Mesenchymal stem cell (in vitro differentiated cells and primary cell): ENCODE measurements around the gene MPG.
"Not testable (repeated sequence)": the region's sequence is repeated elsewhere in the genome, so short reads cannot be mapped to it uniquely, and the experiment has no call there.

Source experiments
- DNase-seq: peaks from one replicate; pipeline ENCODE4 v3.0.0-alpha.2; 2013
- H2AFZ ChIP-seq: one replicate; pipeline ENCODE4 v1.6.1; 2013; ENCODE audit warnings: low read depth, mild to moderate bottlenecking, control low read depth, inconsistent platforms, low read length, moderate library complexity
- H2AK5ac ChIP-seq: 2 replicates; pipeline ENCODE4 v1.6.1; 2013; ENCODE audit warnings: low read length, moderate library complexity, mild to moderate bottlenecking, inconsistent platforms; ENCODE audit not compliant: severe bottlenecking
- H2BK120ac ChIP-seq: one replicate; pipeline ENCODE4 v1.6.1; 2013; ENCODE audit warnings: low read depth, mild to moderate bottlenecking, inconsistent platforms, low read length, moderate library complexity
- H2BK12ac ChIP-seq, 2 experiments: one replicate each; pipeline ENCODE4 v1.6.1; 2013; ENCODE audit warnings: inconsistent platforms in 2 of 2, low read length in 2 of 2, mild to moderate bottlenecking in 2 of 2, moderate library complexity in 2 of 2, control low read depth in 1 of 2
- H2BK15ac ChIP-seq: one replicate; pipeline ENCODE4 v1.6.1; 2013; ENCODE audit warnings: mild to moderate bottlenecking, low read depth, inconsistent platforms; ENCODE audit not compliant: poor library complexity, severe bottlenecking
- H2BK5ac ChIP-seq: 2 replicates; pipeline ENCODE4 v1.6.1; 2013; ENCODE audit warnings: low read depth, mild to moderate bottlenecking, low read length, control low read depth, inconsistent platforms; ENCODE audit not compliant: poor library complexity, severe bottlenecking
- H3K14ac ChIP-seq, 2 experiments: one replicate each; pipeline ENCODE4 v1.6.1; 2013; ENCODE audit warnings: inconsistent platforms in 2 of 2, low read length in 2 of 2, control low read depth in 1 of 2, mild to moderate bottlenecking in 1 of 2, moderate library complexity in 1 of 2
- H3K18ac ChIP-seq, 2 experiments: one replicate each; pipeline ENCODE4 v1.6.1; 2013; ENCODE audit warnings: inconsistent platforms in 2 of 2, low read length in 2 of 2, control low read depth in 1 of 2, low read depth in 1 of 2, mild to moderate bottlenecking in 1 of 2
- H3K23ac ChIP-seq, 2 experiments: one replicate each; pipeline ENCODE4 v1.6.1; 2013; ENCODE audit warnings: inconsistent platforms in 2 of 2, low read length in 2 of 2, mild to moderate bottlenecking in 2 of 2, moderate library complexity in 2 of 2, control low read depth in 1 of 2
- H3K27ac ChIP-seq: 2 replicates; pipeline ENCODE4 v1.5.1; 2013; ENCODE audit warnings: mild to moderate bottlenecking, moderate library complexity, low read length, control low read depth, inconsistent platforms; ENCODE audit not compliant: poor library complexity, severe bottlenecking
- H3K27me3 ChIP-seq, 2 experiments: 2 replicates each; pipeline versions ENCODE4 v1.6.1 to v1.7.0; 2013; ENCODE audit warnings: low read length in 2 of 2, mild to moderate bottlenecking in 2 of 2, moderate library complexity in 2 of 2, control low read depth in 1 of 2, inconsistent platforms in 1 of 2; ENCODE audit not compliant: control insufficient read depth in 1 of 2, insufficient read depth in 1 of 2
- H3K36me3 ChIP-seq, 2 experiments: 2 replicates each; pipeline versions ENCODE4 v1.6.1 to v1.7.0; 2013; ENCODE audit warnings: low read length in 2 of 2, control low read depth in 1 of 2, inconsistent platforms in 1 of 2, low read depth in 1 of 2, mild to moderate bottlenecking in 1 of 2; ENCODE audit not compliant: insufficient read depth in 2 of 2, control insufficient read depth in 1 of 2
- H3K4ac ChIP-seq, 2 experiments: one replicate each; pipeline ENCODE4 v1.6.1; 2013; ENCODE audit warnings: inconsistent platforms in 2 of 2, low read length in 2 of 2, mild to moderate bottlenecking in 2 of 2, moderate library complexity in 2 of 2, control low read depth in 1 of 2, low read depth in 1 of 2
- H3K4me1 ChIP-seq: 2 replicates; pipeline ENCODE4 v1.6.1; 2013; ENCODE audit warnings: low read depth, low read length, control low read depth; ENCODE audit not compliant: control insufficient read depth, insufficient read depth
- H3K4me2 ChIP-seq: 2 replicates; pipeline ENCODE4 v1.6.1; 2013; ENCODE audit warnings: low read length, mild to moderate bottlenecking, inconsistent platforms; ENCODE audit not compliant: poor library complexity, severe bottlenecking
- H3K4me3 ChIP-seq, 2 experiments: 2 replicates each; pipeline versions ENCODE4 v1.5.1 to v1.7.0; 2013; ENCODE audit warnings: low read length in 2 of 2, mild to moderate bottlenecking in 2 of 2, control low read depth in 1 of 2, low read depth in 1 of 2; ENCODE audit not compliant: insufficient read depth in 1 of 2
- H3K79me1 ChIP-seq: replicated peaks from 2 replicates; pipeline ENCODE4 v1.6.1; 2013; ENCODE audit warnings: mild to moderate bottlenecking, control low read depth, low read length, inconsistent platforms; ENCODE audit not compliant: poor library complexity, severe bottlenecking
- H3K9ac ChIP-seq: 2 replicates; pipeline ENCODE4 v1.7.0; 2013; ENCODE audit warnings: mild to moderate bottlenecking, low read length, moderate library complexity
- H3K9me3 ChIP-seq: 2 replicates; pipeline ENCODE4 v1.7.0; 2013; ENCODE audit warnings: mild to moderate bottlenecking, low read length; ENCODE audit not compliant: control insufficient read depth
- H4K8ac ChIP-seq: one replicate; pipeline ENCODE4 v1.6.1; 2013; ENCODE audit warnings: inconsistent platforms, mild to moderate bottlenecking, low read length, moderate library complexity
- H4K91ac ChIP-seq: one replicate; pipeline ENCODE4 v1.6.1; 2013; ENCODE audit warnings: mild to moderate bottlenecking, low read length, inconsistent platforms
- WGBS: methylation state at CpG from one replicate; pipeline ENCODE4 v1.1.7; 2013; ENCODE audit warnings: mixed read lengths; 5-methylcytosine and 5-hydroxymethylcytosine counted together

The MPG gene

DNA sequence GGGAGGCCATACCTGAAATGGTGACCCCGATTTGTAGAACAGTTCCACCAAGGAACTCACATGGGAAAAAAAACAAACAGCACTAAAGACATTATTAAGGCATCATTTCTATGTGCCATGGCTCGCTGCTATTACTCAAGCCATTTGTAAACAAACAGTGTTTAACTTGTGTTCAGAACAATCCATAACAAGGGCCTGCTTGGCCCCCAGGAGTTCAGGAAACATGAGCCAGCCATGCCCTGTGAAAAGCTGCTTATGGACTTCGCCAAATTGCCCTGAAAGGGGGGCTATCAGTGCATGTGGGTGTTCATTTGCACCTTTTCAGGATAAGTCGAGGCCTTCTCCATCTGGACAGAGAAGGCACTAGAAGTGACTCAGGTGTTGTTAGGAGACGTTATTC, 32.6 kb upstream of the MPG start:
- no peak overlapping the region for H3K4ac ChIP-seq
- 77% methylated on average over 5 of the region's 5 CpGs for WGBS
- H3K36me3 ChIP-seq: peaks cover 29 to 41% of the 10 kb centered on the region in 2 experiments

DNA sequence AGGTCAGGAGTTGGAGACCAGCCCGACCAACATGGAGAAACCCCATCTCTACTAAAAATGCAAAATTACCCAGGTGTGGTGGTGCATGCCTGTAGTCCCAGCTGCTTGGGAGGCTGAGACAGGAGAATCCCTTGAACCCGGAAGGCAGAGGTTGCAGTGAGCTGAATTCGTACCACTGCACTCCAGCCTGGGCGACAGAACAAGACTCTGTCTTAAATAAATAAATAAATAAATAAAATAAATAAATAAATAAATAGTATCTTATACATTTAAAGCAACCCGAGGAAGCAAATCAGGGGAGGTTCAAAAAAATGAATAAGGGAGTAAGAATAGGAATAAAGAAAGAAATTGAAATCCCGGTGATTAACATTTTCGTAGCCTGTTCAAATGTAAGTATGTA, 31.5 kb upstream of the MPG start:
- H2AK5ac ChIP-seq, H2BK120ac ChIP-seq, H2BK15ac ChIP-seq, H3K9ac ChIP-seq, H3K4me2 ChIP-seq, H3K23ac ChIP-seq, H3K9me3 ChIP-seq, H3K4me1 ChIP-seq, H3K27me3 ChIP-seq, H3K14ac ChIP-seq, H4K91ac ChIP-seq, H2AFZ ChIP-seq, H3K4ac ChIP-seq, DNase-seq, H3K27ac ChIP-seq, H2BK5ac ChIP-seq, H3K18ac ChIP-seq, H4K8ac ChIP-seq, H3K4me3 ChIP-seq, H2BK12ac ChIP-seq: not testable (repeated sequence)
- peaks cover 18% of the 10 kb centered on the region for H3K79me1 ChIP-seq
- H3K36me3 ChIP-seq: peaks cover 31 to 44% of the 10 kb centered on the region in 2 experiments
- 99% methylated on average over 5 of the region's 7 CpGs for WGBS

More for the DNA sequence above, 32.6 kb upstream of the MPG start:
- Histone ChIP-seq H3K14ac (no peak overlapping the region), H3K9ac (no peak overlapping the region), H2BK12ac (no peak overlapping the region), H3K9me3 (no peaks in the 10 kb centered on the region), H4K8ac (no peak overlapping the region), H2AFZ (no peak overlapping the region), H2BK120ac (no peak overlapping the region), H3K27ac (no peak overlapping the region), H2BK5ac (no peak overlapping the region), H3K4me1 (peaks cover 3% of the 10 kb centered on the region), H3K4me2 (no peak overlapping the region), H3K27me3 (no peaks in the 10 kb centered on the region), H2BK15ac (no peak overlapping the region), H3K18ac (no peak overlapping the region), H3K4me3 (no peak overlapping the region), H4K91ac (no peak overlapping the region), H3K79me1 (peaks cover 17% of the 10 kb centered on the region), H2AK5ac (no peak overlapping the region), H3K23ac (no peak overlapping the region)
- no peak for DNase-seq

DNA sequence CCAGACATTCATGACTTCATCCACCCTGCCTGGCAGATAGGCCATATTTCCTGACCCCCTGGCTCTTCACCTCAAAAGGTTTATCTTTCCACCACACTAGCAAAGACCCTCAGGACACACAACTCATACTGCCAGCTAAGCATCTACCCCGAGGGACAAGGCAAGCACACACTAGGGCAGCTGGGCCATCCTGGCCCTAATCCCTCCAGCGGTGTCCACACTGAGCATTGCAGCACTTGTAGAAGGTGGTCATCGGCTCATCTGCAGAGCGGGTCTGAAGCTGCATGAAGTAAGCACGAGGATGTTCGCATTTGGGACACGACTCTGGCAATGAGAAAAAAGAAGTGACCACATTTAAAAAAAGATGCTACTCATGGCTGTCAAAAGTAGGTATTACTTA, 30.8 kb upstream of the MPG start:
- Histone ChIP-seq H3K14ac (no peak overlapping the region), H3K4me1 (peaks cover 2% of the 10 kb centered on the region), H3K9ac (no peak overlapping the region), H3K9me3 (no peaks in the 10 kb centered on the region), H4K8ac (no peak overlapping the region), H2AK5ac (no peak overlapping the region), H2BK120ac (no peak overlapping the region), H2AFZ (no peak overlapping the region), H2BK5ac (no peak overlapping the region), H2BK15ac (no peak overlapping the region), H3K18ac (peak overlapping the region in 1 of 2 experiments; percentile 1), H3K4me3 (no peak overlapping the region), H3K36me3 (peaks cover 24 to 44% of the 10 kb centered on the region in 2 experiments), H4K91ac (no peak overlapping the region), H3K4me2 (no peak overlapping the region), H3K27me3 (no peaks in the 10 kb centered on the region), H2BK12ac (no peak overlapping the region), H3K23ac (no peak overlapping the region), H3K79me1 (peaks cover 18% of the 10 kb centered on the region), H3K4ac (no peak overlapping the region), H3K27ac (no peak overlapping the region)
- no peak for DNase-seq
- WGBS: 98% methylated on average over 7 of the region's 7 CpGs

DNA sequence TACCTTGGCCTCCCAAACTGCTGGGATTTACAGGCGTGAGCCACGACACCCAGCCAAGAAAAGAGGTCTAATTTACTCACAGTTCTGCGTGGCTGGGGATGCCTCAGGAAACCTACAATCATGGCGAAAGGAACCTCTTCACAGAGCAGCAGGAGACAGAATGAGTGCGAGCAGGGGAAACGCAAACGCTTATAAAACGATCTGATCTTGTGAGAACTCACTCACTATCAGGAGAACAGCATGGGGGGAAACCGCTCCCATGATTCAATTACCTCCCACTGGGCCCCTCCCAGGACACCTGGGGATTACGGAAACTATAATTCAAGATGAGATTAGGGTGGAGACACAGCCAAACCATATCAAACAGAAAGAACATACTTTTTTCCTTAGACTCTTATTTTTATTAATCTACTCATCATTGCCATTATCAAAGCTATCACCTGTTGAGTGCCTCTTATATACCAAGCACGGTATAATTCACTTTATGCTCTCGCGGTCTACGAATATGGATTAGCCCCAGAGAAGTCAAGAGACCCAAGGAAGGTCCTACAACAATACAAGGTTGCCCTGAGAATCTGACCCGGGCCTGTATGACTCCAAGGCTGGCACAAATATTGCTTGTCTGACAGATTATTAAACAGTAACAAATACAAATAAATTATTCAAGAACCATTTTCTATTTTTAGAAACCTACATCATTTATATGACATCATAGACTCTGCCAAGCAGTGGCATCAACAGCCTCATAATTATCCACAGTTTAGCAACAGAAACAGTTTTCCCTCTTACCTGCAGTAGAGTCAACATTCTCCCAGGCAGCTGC, 27.0 kb upstream of the MPG start:
- Histone ChIP-seq H3K9me3 (no peaks in the 10 kb centered on the region), H3K4me3 (no peak overlapping the region), H3K9ac (no peak overlapping the region), H2BK12ac (no peak overlapping the region), H3K27me3 (no peaks in the 10 kb centered on the region), H3K4ac (no peak overlapping the region), H3K14ac (no peak overlapping the region), H3K79me1 (peaks cover 17% of the 10 kb centered on the region), H2BK5ac (peak overlapping the region; percentile 38), H2AK5ac (no peak overlapping the region), H3K4me2 (no peak overlapping the region), H2BK120ac (no peak overlapping the region), H3K18ac (no peak overlapping the region), H3K36me3 (peaks cover 21 to 36% of the 10 kb centered on the region in 2 experiments), H2AFZ (no peak overlapping the region), H2BK15ac (no peak overlapping the region), H3K4me1 (peaks cover 6% of the 10 kb centered on the region), H3K23ac (no peak overlapping the region), H4K8ac (no peak overlapping the region), H4K91ac (no peak overlapping the region), H3K27ac (no peak overlapping the region)
- no peak for DNase-seq
- WGBS: 87% methylated on average over 14 of the region's 15 CpGs
